ENCODE measurements around the gene MOK.
A peak's percentile ranks its signal among the peaks of the same experiment; 100 is the strongest.

MOK gene

DNA sequence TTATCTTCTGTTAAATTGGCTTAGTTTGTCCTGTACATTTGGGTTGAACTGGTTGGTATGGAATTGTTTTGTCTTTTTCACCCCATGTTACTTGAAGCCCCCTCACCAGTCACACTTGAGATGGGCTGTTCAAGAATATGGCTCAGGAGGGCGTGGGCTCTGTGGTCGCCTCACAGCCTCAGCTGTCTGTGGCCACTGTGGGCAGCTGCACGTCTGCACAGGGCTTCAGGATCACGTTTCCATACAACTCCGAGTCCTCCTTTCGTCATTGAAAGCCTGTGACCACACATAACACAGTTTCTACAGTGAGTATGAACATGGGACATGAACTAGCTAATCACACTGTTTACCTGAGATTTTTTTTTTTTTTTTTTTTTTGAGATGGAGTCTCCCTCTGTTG lies 81.3 kb downstream of the MOK start:
- DNase-seq (ENCODE audit: low spot score), result no peak

DNA sequence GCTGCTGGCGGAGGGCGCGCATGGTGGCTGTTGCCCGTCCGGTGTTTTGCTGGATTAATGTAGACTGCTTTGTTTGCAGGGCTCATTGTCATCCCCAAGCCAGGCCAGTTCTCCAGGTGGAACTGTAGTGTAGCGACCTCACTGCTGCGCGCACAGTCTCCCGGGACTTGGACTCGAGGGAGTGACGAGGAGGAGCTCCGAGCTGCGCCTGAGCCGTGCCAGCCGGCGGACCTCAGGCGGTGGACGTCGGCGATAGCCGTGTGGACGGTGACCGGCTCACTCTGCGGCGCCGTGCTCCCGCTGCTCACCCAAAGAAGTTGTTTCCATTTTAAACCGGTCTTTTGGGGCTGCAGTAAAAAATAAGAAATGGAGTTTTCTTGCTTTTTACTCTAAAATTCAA lies 82.2 kb downstream of the MOK start:
- DNase-seq (ENCODE audit: low spot score), result no peak

DNA sequence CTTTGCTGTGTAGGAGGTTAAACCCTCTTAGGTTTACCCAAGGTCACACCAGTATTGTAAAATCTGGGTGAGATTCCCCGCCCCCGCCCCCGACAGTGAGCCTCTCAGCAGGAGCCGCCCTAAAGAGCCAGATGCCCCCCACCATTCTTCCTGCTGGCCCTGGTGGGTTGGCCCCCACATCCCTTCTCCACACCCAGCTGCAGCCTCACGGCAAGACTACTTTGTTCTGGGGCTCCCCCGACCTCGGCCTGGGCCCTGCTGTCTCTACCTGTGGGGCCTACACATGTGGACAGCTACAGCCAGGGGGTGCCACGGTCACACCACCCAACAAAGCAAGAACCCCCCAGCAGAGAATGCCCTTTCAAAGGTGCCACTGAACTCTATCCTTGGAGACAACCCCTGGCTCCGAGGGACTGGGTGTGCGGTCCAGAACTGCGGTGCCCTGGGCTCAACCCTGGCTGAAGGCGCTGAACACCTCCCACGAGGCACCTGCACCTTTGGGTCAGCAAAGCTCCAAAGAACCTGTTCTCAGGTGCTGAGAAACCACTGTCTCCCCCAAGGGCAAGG lies 82.9 kb downstream of the MOK start:
- DNase-seq (ENCODE audit: low spot score), result no peak

DNA sequence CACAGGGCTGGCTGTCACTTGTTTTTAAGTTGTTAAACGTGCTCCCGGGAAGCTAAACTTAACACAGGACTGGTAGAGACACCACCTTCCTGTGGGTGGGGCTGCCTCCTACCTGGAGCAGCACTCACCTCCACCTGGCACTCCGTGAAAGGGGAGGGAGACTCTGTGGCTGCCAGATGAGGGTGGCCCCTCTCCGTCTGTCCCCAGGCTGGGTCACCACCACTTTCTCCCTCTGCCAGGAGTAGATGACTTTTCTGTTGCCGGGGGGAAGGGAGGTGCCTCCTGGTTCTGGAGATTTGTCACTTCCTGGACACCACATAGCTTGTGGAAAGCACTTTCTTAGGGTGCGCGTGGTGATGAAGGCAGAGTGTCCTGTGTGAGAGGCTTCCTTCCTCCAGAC lies 83.9 kb downstream of the MOK start:
- DNase-seq (ENCODE audit: low spot score), result no peak

DNA sequence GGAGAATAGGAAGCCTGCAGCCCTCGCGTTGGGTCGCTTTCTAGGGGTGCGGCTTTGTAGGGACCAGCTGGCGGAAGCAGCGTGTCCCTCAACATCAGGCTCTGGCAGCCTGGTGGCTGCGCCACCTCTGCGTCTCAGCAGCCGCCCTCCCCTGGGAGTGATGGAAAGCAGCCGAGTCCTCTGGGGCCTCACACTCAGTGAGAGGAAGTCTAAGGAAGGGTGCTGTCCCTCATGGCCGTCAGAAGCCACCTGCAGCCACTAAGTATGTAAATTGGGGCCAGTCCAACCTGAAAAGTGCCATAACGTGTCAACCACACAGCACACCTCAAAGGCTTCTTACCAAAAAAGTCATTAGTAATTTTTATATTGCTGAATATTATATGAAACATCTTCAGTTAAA lies 84.9 kb downstream of the MOK start:
- no peak for DNase-seq (ENCODE audit: low spot score)

DNA sequence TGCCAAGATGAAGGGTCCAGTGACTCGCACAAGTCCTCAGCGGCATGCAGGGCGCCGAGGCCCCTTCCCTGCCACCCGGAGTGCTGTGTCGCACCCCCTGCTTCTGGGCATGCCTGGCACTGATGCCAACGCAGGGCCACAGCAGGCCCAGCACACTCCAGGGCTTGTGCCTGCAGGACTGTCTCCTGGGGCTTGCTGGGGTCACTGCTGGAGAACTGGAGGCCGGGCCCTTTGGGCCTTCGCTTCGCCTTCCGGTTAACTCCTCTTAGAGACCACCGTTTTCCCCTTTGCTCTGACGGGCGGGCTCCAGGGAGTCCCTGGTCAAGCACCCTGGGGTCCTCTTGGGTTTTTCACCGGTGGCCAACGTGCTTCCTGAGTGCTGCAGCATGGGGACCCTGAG lies 85.6 kb downstream of the MOK start:
- DNase-seq (ENCODE audit: low spot score), result no peak

DNA sequence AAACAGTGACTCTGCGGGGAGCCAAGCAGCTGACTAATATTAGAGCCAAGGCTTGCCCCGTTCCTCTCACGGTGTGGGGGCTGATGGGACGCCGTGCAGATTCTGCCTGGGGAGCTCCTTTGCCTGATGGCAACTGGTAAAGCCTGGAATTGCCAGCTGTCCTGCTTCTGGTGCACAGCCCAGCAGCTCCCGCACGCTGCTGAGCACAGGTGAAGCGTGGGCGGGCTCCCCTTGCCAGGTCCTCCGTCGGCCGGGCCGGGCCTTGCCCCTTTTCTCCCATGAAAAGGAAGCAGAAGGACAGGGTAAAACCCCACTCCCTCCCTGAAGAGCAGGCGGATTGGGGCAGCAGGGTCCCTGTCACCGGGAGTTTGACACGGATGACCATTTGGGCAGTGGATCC lies 86.3 kb downstream of the MOK start:
- DNase-seq (ENCODE audit: low spot score), result no peak

DNA sequence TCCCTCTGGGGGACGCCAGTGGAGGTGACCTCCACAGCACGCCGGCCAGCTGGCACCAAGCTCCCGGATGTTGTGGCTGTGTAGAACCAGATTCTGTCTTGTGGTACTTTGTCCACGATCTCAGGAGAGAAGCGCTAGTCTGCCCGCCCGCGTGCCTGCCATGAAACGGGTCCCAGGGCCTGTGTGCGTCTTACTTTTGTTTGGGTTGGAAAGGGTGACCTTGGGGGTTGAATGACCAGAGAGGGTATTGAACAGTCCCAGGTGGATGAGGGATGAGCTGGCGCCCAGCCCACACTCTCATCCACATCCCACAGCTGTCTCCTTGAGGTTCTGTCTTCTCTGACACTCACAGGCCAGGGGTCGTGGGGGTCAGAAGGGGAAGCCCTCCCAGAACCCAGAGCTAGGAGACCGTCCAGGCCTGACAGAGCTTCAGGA lies 87.0 kb downstream of the MOK start:
- no peak for DNase-seq (ENCODE audit: low spot score)

DNA sequence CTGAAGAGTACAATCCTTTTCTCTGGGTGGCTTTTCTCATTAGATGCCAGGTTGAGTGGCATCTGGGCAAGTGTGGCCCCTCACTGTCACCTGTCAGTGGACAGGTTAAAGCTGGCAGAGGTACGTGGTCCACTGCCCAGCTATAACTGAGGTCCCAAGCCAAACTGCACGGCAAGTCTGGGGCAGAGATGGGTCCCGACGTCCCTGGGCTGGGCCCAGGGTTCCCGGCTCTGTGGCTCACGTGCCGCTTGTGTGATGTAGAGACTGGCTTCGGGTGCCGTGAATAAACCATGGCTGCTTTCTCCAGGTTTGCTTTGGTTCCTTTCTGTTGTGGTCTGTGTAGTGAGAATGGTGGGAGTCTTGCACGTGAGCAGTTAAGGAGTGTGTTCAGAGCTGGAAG lies 87.6 kb downstream of the MOK start:
- DNase-seq (ENCODE audit: low spot score), result no peak

DNA sequence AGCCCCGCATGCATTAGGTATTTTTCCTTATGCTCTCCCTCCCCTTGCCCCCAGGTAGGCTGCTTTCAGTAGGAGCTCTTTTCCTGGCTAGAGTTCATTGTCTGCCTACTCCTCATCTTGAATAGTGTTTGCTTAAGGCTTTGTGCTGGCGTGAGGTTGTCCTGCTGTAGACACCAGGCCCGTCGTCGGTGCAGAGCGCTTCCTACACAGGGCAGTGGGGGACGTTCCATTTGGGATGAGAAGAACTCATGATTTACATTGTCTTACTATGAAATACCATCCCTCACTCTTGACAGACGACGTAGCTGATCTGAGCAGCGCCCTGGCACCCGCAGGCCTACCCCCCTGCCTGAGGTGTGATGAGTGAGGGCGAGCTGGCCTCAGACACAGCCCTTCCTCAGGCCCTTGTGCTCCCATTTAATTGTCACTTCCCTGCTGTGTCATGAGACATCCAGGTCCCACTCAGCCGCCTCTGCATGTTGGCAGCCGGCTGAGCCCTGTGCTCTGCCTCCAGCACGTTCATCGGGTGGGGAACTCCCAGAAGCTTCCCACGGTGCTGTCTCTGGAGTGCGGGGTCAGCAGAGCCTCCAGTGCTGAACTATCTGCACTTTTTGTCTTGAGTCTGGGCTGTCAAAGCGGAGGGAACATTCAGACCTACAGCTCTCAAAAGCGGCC lies 89.3 kb downstream of the MOK start:
- DNase-seq (ENCODE audit: low spot score), result no peak

DNA sequence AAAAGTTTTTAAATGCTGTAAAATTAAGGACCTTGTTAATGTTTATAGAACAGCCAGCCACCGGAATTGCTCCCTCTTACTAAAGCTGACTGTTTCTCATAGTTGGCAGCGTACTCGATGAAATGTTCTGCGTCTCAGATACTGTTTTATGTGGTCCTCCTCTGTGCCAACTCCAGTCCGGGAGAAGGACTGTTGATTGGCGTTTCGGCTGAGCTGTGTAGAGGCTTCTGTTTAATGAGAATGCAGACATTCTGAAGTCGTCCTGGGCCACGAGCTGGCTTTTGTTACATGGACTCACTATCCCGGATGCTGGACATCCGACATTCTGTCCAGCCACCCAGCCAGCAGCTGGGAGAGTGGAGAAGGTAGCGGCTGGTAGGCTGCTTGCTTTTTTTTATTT lies 89.9 kb downstream of the MOK start:
- DNase-seq (ENCODE audit: low spot score), result no peak

DNA sequence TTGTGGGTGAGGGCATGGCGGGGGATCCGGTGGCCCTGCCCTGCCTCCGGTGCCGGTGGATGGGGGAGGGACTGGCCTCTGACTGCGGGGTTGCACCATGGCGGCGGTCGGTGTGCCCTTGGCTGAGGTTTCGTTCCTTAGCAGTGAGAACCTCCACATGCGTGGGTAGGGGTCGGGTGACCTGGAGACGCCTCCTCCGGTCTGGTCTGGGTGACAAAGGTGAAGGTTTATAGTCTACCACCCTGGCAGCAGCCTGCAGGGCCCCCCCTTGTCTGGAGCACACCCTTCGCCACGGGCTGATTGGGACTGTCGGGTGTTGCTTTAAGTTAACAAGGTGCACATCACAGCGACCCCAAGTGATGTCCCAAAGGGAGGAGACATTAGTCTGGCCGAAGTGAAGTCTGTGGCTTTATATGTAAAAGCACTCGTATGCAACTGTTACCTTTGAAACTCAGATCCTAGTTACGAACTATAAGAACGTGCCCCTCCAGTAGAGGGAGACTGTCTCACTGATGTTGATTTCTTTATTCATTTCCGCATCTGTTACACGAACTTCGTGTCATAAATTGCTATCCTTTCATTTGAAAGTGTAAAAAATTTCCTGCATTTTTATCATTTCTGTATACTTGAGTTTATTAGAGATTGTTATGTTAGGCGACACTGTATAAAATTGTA lies 90.8 kb downstream of the MOK start:
- no peak for DNase-seq (ENCODE audit: low spot score)

DNA sequence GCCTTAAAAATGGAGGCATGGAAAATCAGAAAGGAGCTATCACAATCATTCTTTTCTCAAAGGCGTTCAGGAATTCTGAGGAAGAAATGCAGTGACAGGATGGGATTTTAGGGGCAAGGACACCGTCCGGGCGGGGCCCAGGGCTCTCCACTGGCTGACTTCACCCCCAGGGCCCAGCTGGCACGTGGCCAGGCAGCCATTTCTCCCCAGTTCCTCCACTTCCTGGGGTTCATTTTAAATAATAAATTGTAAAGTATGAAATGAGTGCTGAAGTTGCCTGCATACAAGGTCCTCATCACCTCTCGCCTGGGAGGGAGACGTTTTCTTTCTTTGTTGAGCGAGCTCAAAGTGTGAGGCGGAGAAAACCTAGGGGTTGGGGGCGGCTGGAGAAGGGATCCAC lies 91.5 kb downstream of the MOK start:
- DNase-seq (ENCODE audit: low spot score), result no peak

DNA sequence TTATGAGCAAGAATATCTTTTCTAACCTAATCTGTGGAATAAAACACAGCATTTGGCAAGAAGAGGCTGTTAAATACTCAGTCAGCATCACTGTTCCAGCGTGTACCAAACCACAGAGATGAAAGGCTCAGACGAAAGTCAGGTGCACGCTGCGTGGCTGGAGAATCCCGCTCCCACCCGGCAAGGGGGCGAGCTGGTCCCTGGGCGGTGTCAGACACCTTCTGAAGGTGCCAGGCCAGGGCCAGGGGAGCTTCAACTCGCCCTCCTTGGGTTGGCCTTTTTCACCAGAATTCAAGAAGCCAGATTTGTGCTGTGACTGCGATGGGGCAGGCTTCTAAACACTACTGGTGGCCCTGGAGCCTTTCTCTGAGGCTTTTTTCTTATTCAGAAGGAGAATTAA lies 92.1 kb downstream of the MOK start:
- DNase-seq (ENCODE audit: low spot score), result no peak

DNA sequence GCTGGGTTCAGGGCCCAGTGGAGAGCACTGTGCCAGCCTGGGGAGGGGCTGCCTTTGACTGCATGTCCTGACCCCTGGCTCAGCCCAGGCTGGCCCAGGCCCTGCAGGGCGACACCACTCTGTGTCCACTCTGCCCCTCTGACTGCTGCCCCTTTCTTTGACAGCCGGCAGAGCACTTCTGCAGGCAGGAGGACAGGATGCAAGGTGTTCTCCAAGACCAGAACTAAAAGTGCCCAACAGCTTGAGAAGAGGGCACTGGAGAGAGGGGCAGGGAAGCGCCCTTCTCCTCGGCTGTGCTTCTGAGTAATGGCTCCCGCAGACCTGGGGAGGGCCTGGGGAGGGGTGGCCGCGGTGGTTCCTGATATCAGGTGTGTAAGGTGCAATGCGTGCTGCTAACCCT lies 92.6 kb downstream of the MOK start:
- DNase-seq (ENCODE audit: low spot score), result no peak

DNA sequence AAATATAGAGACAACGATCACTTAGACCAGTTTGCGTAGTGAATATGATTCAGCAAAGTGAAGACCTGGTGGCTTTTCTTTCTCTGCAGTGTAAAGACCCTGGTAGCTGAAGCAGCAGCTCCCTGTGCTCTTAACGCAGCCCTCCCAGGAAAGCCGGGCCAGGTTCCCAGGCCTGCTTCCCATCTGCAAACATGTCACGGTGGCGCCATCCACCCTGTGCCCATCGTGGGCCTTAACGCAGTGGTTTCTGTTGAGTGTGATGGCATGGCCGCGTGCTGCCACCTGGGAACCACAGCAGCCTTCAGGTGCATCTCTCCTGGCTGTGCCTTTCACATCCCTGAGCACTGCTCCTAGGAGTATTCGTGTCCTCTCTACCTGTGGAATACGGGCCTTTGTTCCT lies 93.7 kb downstream of the MOK start:
- no peak for DNase-seq (ENCODE audit: low spot score)

DNA sequence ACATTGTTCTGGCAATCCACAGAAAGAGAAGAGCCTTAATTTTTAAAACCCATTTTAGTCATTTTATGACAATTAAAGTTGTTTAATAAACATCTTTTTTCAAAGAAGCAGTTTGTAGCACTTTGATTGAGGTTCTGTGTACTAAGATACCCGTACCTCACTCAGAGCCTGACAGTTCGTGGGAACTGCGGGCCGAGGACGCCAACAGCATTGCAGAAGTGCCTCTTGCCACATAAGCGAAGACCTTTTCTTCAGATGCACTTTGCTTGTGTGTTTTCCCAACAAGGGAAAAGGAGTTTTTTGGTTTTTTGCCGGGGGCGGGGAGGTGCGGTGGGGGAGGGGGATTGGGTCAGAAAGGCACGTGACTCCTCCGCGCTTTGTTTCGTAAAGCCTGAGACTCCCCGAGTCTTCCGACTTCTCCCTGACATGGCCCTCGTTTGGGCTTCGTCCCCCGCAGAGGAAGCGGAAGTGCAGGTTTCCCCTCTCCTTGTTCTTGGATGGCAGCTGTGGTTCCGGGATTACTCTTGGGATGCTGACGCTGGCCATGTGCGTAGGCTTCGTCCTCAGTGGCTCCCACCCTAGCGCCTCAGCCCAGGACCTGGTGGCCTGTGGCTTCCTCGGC lies 94.4 kb downstream of the MOK start:
- no peak for DNase-seq (ENCODE audit: low spot score)

DNA sequence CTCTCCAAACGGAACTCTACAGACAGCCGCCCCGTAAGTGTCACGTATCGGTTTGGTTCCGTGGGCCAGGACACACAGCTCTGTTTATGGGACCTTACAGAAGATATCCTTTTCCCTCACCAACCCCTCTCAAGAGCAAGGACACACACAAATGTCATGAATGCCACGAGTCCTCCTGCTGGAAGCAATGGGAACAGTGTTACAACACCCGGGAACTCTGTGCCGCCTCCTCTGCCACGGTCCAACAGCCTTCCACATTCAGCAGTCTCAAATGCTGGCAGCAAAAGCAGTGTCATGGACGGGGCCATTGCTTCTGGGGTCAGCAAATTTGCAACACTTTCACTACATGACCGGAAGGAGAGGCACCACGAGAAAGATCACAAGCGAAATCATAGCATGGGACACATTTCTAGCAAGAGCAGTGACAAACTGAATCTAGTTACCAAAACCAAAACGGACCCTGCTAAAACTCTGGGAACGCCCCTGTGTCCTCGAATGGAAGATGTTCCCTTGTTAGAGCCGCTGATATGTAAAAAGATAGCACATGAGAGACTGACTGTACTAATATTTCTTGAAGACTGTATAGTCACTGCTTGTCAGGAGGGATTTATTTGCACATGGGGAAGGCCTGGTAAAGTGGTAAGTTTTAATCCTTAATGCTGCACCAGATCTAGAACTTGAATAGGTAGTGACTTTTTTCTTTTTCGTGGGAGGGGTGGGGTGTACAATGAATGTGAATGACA lies 95.6 kb downstream of the MOK start:
- DNase-seq (ENCODE audit: low spot score), result peak; percentile 59

DNA sequence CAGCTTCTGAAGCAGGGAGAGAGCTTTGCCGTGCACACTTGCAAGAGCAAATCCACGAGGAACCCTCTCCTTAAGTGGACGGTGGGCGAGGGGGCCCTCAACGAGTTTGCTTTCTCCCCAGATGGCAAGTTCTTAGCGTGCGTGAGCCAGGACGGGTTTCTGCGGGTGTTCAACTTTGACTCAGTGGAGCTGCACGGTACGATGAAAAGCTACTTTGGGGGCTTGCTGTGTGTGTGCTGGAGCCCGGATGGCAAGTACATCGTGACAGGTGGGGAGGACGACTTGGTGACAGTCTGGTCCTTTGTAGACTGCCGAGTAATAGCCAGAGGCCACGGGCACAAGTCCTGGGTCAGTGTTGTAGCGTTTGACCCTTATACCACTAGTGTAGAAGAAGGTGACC lies 96.2 kb downstream of the MOK start:
- DNase-seq (ENCODE audit: low spot score), result no peak

DNA sequence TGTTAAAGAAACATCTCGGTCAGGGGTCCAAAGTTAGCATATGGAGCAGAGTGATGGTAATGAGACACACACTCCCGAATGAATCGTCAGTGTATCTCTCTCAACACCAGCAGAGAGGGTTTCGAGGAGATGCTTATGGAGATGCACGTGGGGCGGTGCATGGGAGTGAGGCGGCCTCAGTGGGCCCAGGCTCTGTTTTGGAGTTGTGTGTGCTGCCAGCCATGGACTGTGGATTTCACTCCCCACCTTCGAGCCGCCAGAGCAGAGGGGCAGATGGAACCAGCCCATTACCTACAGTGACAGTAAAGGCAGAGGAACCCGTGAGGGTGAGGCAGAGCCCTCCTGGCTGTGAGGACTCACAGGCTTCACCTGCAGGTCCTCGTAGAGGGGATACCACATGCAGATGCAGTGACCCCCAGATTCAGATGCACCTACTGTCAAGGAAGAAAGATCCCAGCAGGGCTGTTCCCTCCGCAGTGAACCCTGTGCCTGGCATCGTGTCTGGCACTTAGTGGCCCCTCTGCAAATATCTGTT lies 97.1 kb downstream of the MOK start:
- no peak for DNase-seq (ENCODE audit: low spot score)

DNA sequence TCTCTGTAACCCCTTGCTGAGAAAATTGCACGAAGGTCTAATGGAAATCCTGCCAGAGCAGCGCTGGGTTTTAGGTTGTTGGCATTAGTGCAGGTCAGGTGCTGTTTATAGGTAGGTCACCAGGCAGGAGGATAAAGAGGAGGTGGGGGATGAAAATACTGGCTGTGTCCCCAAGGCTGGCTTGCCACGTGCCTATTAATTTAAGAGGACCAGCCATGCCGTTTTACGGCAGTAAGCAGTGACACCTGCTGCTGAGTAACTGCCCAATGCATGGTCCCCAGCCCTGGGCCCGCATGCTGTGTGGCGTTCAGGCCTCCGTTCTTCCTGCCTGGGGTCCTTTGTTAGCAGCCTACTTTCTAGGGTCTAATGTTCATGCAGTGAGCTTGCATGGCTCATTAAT lies 98.0 kb downstream of the MOK start:
- DNase-seq (ENCODE audit: low spot score), result no peak

DNA sequence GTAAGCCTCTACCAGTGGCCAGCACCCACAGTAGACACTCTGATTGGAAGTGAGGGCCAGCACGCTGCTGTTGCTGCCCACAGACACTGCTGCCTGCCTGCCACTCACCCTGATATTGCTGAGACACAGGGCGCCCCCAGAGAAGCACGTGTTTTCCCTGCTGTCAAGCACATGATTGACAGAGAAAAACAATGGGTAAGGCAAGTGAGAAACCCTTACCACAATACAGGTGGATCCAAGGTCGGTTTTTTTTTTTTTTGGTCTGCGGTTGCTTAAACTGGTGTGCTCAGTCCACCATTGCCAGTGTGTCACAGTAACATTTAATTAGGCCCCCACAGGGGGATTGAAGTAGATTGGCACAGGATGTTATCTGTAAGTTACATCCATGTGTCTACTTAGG lies 99.4 kb downstream of the MOK start:
- no peak for DNase-seq (ENCODE audit: low spot score)

All from HuH-7 (cell line).